Stimulated activated CD8-positive, alpha-beta memory T cell treated with anti-CD3 and anti-CD28 coated beads, Interleukin-4, amount 100 ng/mL, for 1 hour (primary cell): ENCODE measurements around the gene NTPCR.
"Not testable (repeated sequence)": the region's sequence is repeated elsewhere in the genome, so short reads cannot be mapped to it uniquely, and the experiment has no call there.

ENCODE experiments used
- DNase-seq, 2 donors: peaks; one replicate each; pipeline ENCODE4 v3.0.0-alpha.2; 2020; ENCODE audit warnings: low read depth in 2 of 2, low spot score in 1 of 2

Gene NTPCR

GRCh38 chr1:232983817-232984567 lies 33.6 kb downstream of the NTPCR start:
- DNase-seq: no peak

DNA sequence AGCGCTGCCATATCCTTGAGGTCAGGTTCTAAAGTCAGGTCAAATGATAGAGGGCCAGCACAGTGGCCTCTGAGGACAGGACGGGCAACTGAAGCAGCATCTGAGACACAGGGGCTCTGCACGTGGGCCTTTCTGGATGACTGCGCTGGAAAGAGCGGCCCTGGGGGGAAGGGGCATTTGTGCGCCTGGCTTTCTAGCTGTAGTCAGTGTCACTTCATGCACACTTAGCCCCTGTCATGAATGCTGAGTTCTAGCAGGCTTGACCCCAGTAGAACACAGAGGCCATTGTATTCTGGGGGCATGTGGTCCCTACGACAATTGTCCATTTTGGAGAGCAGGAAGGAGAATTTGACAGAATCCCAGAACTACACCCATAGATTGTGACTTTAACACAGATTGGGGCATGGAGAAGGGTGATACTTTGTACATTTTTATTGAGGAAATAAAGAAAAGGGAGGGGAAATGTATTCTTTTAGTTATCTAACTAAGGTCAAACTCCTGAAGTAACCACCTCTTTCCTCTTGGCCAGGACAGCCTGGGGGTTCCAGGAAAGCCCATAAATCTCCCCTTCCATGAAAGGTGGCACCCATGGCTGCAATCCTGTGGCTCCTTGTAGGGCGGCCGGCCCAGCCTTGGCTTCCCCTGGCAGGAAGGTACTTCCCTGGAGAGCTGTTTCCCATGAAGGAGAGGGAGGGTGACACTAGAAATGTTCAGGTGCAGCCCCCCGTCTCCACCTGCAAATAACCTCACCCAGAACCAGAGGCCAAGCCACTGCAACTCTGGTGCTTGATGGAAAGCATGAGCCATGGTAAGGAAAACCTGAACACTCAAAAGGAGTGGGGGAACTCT lies 34.4 kb downstream of the NTPCR start:
- DNase-seq: no peak

GRCh38 chr1:232985882-232986526 lies 35.6 kb downstream of the NTPCR start:
- DNase-seq: no peak

- no peak for DNase-seq
These were observed 36.1 kb downstream of the NTPCR start for GRCh38 chr1:232986527-232986922.

GRCh38 chr1:232987046-232987773 lies 36.8 kb downstream of the NTPCR start:
- no peak for DNase-seq

DNA sequence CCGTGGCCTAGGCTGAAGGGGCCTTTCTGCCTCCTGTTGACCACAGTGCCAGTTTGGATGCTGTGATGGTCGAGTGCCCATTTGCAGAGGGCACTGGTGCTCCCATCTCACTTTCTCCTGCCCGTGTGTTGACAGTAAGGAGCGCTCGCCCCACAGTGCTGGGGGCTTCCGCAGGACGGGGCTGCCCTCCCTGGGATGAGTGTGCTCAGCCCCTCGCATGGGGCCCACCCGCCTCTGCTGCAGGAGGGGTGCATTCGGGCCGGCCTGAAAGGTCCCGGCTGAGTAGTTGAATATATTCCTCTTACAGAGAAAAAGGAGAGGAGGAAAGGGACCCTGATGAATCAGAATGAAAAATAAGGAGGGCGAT lies 37.3 kb downstream of the NTPCR start:
- no peak for DNase-seq

GRCh38 chr1:232988572-232989040 lies 38.2 kb downstream of the NTPCR start:
- DNase-seq: no peak

DNA sequence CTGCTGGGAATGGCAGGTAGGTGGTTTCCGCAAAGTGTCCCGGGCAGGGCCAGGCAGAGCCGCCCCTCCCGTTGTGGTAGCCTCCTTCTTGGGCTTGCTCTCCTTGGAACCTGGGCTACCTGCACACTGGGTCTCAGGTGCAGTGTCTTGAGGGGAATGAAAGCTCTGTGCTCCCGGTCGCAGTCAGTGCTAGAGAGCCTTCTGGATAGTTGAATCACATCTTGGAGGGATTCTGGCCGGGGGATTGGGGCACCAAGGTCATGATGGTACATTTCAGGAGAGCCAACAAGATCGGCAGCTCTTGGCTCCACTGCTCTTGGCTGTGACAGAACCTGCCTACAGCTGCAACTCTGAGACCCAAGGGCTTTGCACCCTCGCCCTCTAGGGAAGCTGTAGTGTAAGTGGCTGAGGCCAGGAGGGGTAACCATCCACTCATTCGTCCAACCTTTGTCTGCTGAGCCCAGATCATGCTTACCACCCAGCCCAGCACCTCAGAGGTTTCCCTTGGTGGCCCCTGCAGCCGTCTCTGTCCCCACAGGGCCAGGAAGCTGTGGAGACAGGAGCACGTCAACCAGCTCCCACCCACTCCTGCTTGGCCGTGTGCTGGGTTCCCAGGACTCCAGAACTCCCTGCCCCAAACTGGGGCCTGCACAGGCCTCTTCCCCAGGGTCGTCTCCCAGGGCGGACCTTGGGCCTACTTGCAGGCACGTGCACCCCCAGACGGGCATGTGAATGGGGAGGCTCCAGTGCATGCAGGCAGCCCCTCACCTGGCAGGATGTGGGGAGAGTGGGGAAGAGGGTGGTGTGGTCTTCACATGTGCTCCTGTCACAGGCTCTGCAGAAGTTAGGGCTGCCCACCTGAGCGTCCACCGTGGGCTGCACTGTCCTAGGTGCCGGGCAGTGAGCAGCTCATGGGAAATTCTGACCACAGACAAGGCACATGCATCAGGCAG lies 40.0 kb downstream of the NTPCR start:
- no peak for DNase-seq

GRCh38 chr1:232991238-232991637 lies 40.8 kb downstream of the NTPCR start:
- no peak for DNase-seq

DNA sequence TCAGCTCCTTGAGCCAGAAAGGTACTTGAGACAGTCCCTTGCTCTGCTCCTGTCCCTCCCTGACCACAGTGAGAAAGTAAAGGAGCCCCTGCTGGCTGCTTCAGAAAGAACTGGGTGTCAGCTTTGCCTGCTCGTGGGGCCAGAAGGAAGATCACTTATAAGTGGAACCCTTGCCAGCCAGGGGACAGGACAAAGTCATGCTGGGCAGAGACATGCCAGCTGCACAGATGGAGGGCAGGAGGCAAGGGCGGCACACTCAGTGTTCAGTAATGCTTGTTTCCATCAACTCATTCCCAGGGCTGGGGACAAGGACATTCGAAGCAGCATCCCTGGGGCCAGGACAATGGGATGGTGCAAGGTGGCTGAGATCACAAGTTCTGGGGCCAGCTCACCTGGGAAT lies 41.8 kb downstream of the NTPCR start:
- DNase-seq: no peak

DNA sequence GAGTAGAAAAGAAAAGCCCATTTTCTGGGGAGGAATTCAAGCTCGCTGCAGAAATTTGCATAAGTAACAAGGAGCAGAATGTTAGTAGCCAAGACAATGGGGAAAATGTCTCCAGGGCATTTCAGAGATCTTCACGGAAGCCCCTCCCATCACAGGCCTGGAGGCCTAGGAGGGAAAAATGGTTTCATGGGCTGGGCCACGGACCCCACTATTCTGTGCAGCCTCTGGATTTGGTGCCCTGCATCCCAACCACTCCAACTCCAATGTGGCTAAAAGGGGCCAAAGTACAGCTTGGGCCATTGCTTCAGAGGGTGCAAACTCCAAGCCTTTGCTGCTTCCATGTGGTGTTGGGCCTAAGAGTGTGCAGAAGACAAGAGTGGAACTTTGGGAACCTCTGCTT lies 43.1 kb downstream of the NTPCR start:
- no peak for DNase-seq

DNA sequence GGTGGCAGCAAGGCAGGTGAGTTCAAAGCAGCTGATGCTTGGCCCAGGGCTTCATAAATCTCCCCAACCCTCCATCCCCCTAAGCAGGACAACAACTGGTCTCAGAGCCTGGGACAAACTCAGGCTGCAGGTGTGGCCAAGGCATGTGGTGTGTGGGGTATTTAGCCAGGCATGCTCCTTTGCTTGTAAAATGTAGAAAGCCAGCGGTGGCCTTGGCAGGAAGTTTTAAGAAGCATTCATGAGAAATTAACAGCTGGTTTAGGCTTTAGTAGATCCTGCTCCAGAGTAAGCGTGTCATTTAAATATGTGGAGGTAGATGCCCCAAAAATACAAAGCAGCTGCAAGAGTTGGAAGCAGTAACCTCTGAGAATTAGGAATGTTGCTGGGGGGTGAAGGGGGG lies 44.8 kb downstream of the NTPCR start:
- no peak for DNase-seq

DNA sequence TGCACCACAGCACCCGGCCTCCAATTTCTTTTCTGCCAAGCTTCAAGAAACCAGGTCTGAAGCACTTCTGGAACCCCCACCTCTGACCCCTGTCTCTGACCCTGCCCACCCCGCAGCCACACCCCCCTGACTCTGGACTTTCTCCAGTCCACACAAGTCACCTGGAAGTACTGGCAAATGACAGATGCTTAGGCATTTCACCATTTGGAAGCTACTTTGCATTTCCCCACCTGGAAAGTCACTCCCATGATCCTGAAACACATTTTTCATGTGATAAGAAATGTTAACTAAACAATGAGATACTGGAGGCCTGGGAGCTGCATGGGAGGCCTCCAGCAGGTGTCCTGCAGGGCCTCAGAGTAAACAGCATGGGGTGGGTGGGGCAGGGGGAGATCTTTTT lies 45.7 kb downstream of the NTPCR start:
- no peak for DNase-seq

GRCh38 chr1:232998138-232998537 lies 47.7 kb downstream of the NTPCR start:
- DNase-seq: no peak

- DNase-seq: no peak
These were observed 48.2 kb downstream of the NTPCR start for GRCh38 chr1:232998646-232999045.

DNA sequence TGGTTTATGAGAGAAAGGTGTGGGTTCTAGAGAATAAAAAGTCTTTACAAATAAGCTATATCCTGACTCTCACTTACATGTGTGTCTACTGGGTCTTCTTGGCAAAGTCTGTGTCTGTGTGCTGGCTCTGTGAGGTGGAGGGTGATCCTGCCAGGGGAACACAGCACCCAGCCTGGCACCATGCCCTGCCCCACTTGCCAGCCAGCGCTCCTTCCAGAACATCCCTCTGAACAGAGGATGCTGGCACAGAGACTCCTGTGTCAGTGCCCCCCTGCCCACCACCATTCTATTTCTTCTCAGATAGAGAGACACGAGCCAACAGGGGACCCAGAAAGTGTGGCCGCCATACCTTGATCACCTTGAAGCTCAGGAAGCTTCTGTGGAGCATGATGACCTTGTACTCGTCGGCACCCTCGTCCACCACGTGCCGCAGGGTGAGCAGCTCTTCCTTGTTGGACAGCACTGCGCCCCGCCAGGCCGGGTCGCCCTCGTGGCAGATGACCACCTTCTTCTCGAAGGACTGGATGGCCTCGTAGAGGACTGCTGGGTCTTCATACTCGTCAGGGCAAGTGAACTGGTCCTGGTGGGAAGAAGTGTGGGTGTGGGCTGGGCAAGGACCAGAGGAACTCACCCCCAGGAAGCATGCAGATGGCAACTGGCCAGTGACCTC lies 49.7 kb downstream of the NTPCR start:
- DNase-seq: no peak

DNA sequence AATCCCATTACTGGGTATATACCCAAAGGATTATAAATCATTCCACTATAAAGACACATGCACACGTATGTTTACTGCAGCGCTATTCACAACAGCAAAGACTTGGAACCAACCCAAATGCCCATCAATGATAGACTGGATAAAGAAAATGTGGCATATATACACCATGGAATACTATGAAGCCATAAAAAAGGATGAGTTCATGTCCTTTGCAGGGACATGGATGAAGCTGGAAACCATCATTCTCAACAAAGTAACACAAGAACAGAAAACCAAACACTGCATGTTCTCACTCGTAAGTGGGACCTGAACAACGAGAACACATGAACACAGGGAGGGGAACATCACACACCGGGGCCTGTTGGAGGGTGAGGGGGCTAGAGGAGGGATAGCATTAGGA lies 53.2 kb downstream of the NTPCR start:
- DNase-seq: not testable (repeated sequence)

GRCh38 chr1:233004451-233004850 lies 54.0 kb downstream of the NTPCR start:
- no peak for DNase-seq

DNA sequence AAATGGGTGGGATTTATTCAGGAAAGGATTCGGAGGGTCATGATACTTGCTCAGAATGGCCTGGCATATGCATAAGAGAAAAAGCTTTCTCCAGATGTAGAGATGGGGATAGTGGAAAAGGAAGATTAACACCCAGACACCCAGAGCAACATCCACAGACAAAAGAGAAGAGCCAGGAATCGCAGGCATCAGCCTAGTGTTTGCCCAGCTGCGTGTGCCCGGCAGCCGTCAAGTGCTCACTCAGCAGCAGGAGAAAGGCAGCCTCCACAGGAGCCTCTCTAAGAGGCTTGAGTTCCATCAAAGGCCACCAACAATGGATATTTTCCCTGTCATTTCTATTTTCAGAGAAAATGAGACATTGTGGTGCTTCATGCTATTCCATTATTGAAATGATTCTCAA lies 54.7 kb downstream of the NTPCR start:
- DNase-seq: no peak

DNA sequence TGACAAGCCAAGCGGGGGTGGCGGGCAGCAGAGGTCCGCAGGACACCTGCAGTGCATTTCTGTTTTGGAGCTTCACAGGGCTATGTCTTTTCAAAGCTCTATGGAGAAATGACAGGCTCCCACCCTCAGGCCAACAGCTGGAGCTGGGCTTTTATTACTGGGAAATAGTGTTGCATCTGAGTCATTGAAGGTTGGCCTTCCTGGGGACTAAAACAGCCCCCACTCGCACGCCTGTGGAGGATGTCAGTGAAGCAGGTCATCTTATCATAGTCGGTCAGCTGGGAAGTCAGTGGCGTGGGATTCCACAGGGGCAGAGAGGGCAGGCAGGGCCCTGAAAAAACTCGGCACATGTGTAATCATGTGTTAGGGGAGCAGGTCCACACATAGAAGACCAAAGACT lies 55.3 kb downstream of the NTPCR start:
- DNase-seq: no peak
